Bronchial epithelial cell (primary cell): Measurements from ENCODE around the gene PCDHGA12. TPM values are rescaled to one million over a fixed set of nuclear protein-coding genes. Genes with fewer than 3 reads are reported as not detected.
"Not testable (repeated sequence)": the region's sequence is repeated elsewhere in the genome, so short reads cannot be mapped to it uniquely, and the experiment has no call there.

ENCODE experiments used
- DNase-seq: peaks from one replicate; pipeline ENCODE4 v3.0.0-alpha.2; 2010; ENCODE audit warnings: low read depth
- FAIRE-seq: peaks from 2 replicates; lab custom pipeline; 2011; peaks lifted over from hg19 to GRCh38; lab: Jason Lieb, UNC
- H3K27me3 ChIP-seq: 2 replicates; pipeline ENCODE4 v1.5.1; 2011; ENCODE audit warnings: low read length; ENCODE audit not compliant: control insufficient read depth, insufficient read depth
- H3K36me3 ChIP-seq: 2 replicates; pipeline ENCODE4 v1.5.1; 2011; ENCODE audit warnings: low read length; ENCODE audit not compliant: control insufficient read depth, insufficient read depth
- H3K4me3 ChIP-seq: 2 replicates; pipeline ENCODE4 v1.5.1; 2011; ENCODE audit warnings: mild to moderate bottlenecking, low read depth, low read length, control low read depth
- CTCF ChIP-seq: IDR thresholded peaks from 2 replicates; pipeline ENCODE4 v1.5.1; 2011; ENCODE audit warnings: mild to moderate bottlenecking, moderate library complexity, low read length, control low read depth, inconsistent platforms; ENCODE audit not compliant: insufficient read depth, severe bottlenecking
- total RNA-seq: library from RNA; depleted of rRNA; stranded (reverse); fragments of >200 nt; gene quantifications from 2 replicates; pipeline ENCODE4 v1.2.1, GENCODE V29; 2014

PCDHGA12 gene
- total RNA-seq, 1 donor from 2014 or later = 0.79 TPM

- FAIRE-seq = peak; percentile 100
- not testable (repeated sequence) for H3K27me3 ChIP-seq, H3K36me3 ChIP-seq
- peak; percentile 59 for TF ChIP-seq CTCF
- DNase-seq = peak; percentile 34
- H3K4me3 ChIP-seq = peak within 1 kb of the TSS; percentile 14
Measured at GRCh38 chr5:141387557-141388311, 42.6 kb upstream of the PCDHGA12 start, which contains the start of gene PCDHGB4. PCDHGB4 (plus strand) TSS chr5:141387698; CDS start chr5:141387885, 187 bp downstream.

- FAIRE-seq (no peak), DNase-seq (no peak)
- Histone ChIP-seq H3K36me3 (no peaks in the 10 kb centered on the region), H3K27me3 (no peaks in the 10 kb centered on the region), H3K4me3 (no peak overlapping the region)
- TF ChIP-seq CTCF = no peak
Measured at GRCh38 chr5:141388661-141389060, 41.6 kb upstream of the PCDHGA12 start.

- FAIRE-seq (no peak), DNase-seq (no peak)
- Histone ChIP-seq H3K27me3 (no peaks in the 10 kb centered on the region), H3K36me3 (no peaks in the 10 kb centered on the region), H3K4me3 (no peak overlapping the region)
- TF ChIP-seq CTCF = no peak
Measured at GRCh38 chr5:141389153-141390042, 40.9 kb upstream of the PCDHGA12 start.

- Histone ChIP-seq H3K4me3 (no peak within 1 kb of the TSS), H3K36me3 (no peaks in the 10 kb centered on the region), H3K27me3 (peaks cover 2% of the 10 kb centered on the region)
- no peak for TF ChIP-seq CTCF
- DNase-seq = no peak
- FAIRE-seq = no peak
Measured at GRCh38 chr5:141392429-141393198, 37.7 kb upstream of the PCDHGA12 start, which contains the start of gene PCDHGA8. PCDHGA8 (plus strand) TSS chr5:141392633; CDS start chr5:141392814, 181 bp downstream.

- no peak for FAIRE-seq
Measured at GRCh38 chr5:141393267-141393666, 37.0 kb upstream of the PCDHGA12 start.

GRCh38 chr5:141394401-141395187 lies 35.7 kb upstream of the PCDHGA12 start:
- not testable (repeated sequence) for H3K4me3 ChIP-seq, DNase-seq, H3K27me3 ChIP-seq, H3K36me3 ChIP-seq, FAIRE-seq

More at GRCh38 chr5:141393267-141393666, 37.0 kb upstream of the PCDHGA12 start:
- Histone ChIP-seq H3K36me3 (no peaks in the 10 kb centered on the region), H3K4me3 (no peak overlapping the region), H3K27me3 (peaks cover 2% of the 10 kb centered on the region)
- no peak for TF ChIP-seq CTCF
- DNase-seq = no peak
